Measurements from ENCODE around the gene RGS3. TPM values are rescaled to one million over a fixed set of nuclear protein-coding genes. Genes with fewer than 3 reads are reported as not detected.

Gene RGS3
- total and polyA plus RNA-seq, 10 of the 15 experiments (the other 5 are each of a cell fraction or from before 2014, with no cell fraction given): 2.9 to 138 (median 28.8) TPM

DNA sequence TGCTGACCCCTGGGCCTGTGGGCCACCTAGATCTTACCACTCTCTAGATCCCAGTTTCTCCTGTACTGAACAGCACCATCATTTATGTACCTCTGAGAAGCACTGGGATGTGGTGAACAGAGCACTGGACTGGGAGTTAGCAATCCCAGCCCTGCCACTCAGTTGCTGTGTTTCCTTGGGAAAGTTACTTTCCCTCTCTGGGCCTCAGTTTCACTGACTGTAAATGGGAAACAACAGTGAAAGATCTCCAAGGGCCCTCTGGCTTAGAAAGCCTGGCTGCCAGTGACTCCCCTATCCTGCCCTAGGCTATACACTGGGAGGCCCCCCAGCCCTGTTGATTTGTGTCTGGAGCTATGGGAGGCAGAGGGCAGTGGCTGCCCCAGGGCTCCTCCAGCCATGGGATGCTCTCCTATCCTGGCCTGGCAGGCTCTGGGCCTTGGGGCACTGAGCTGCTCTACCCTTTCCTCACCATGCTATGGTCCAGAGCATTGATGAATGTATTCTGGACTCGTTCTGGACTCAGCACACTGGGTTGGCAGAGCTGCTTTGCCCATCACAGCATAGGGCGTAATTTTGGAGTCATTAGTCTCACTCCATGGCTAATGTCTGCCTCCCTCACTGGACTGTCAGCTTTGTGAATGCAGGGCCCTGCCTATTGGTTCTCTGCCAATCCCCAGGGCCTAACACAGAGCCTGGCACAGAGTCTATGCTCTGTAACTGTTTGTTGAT lies 99.3 kb downstream of the RGS3 start:
- ATAC-seq (no peak), FAIRE-seq (peak; percentile 7), DNase-seq (ENCODE audit: low read depth, low spot score) (no peak)
- WGBS (ENCODE audit: insufficient coverage, insufficient replicate concordance, low lambda C conversion rate, missing lambda C conversion rate): 46% methylated on average over 2 of the region's 2 CpGs
- Histone ChIP-seq H4K20me1 (ENCODE audit: control insufficient read depth, insufficient read depth) (peaks cover 3% of the 10 kb centered on the region; the same call in 1 of the 2 replicates), H3K79me2 (ENCODE audit: control insufficient read depth, insufficient read depth, low read length) (peaks cover 4% of the 10 kb centered on the region), H3K9ac (ENCODE audit: control insufficient read depth, insufficient read depth, low read length) (no peak overlapping the region), H3K4me2 (ENCODE audit: control insufficient read depth, insufficient read depth) (no peak overlapping the region), H3K9me3 (replicated peaks; ENCODE audit: control insufficient read depth, insufficient read depth, low read length) (no peaks in the 10 kb centered on the region), H3K4me3 (no peak overlapping the region), H3K36me3 (ENCODE audit: control insufficient read depth in 2 of 2, insufficient read depth in 2 of 2, low read length in 1 of 2) (peaks cover 13 to 17% of the 10 kb centered on the region in 2 experiments; a peak in 3 of 4 replicates), H3K27ac (ENCODE audit: control insufficient read depth, insufficient read depth) (no peak overlapping the region), H3K27me3 (replicated peaks in 1 of 2; ENCODE audit: control insufficient read depth in 2 of 2, insufficient read depth in 2 of 2, low read length in 1 of 2) (no peaks in the 10 kb centered on the region), H2AFZ (ENCODE audit: control insufficient read depth, low read depth, low read length) (no peak overlapping the region), H3K4me1 (ENCODE audit: control insufficient read depth, insufficient read depth, low read length) (peaks cover 17% of the 10 kb centered on the region)
- in situ Hi-C loops (cut with MboI) (no loop called here), intact Hi-C loops (cut with micrococcal nuclease; ENCODE audit: unreplicated experiment) (no loop called here)
- TF ChIP-seq PAX8 (IDR thresholded peaks at IDR 0.05) (no peak), SMARCA5 (IDR thresholded peaks at IDR 0.05) (peak; percentile 40; the same call in 1 of the 2 replicates), TBL1XR1 (IDR thresholded peaks at IDR 0.05; ENCODE audit: low read depth, low read length) (no peak), NR2F1 (conservative IDR thresholded peaks at IDR 0.05) (no peak)
- ChIA-PET CTCF (interaction anchor here (0.7 to 4.3 kb wide), 6 partner anchors 11 to 116 kb away, joined by 3 to 35 read pairs (median 5); no protein-coding TSS in a partner anchor), POLR2A (interaction anchor here (1.2 to 5.3 kb wide), 5 partner anchors 15 to 114 kb away, joined by 3 to 62 read pairs (median 15); no protein-coding TSS in a partner anchor), SMC1A (ENCODE audit: uncharacterized antibody, unreplicated experiment) (interaction anchor here (0.6 to 4.5 kb wide), 6 partner anchors 12 to 115 kb away, joined by 3 to 37 read pairs (median 3); no protein-coding TSS in a partner anchor), RAD21 (ENCODE audit: unreplicated experiment) (interaction anchor here (1.0 to 4.4 kb wide), 5 partner anchors 13 to 45 kb away, joined by 3 to 36 read pairs (median 28); no protein-coding TSS in a partner anchor)
- no TSS peak for BruUV-seq (replicated peaks)

DNA sequence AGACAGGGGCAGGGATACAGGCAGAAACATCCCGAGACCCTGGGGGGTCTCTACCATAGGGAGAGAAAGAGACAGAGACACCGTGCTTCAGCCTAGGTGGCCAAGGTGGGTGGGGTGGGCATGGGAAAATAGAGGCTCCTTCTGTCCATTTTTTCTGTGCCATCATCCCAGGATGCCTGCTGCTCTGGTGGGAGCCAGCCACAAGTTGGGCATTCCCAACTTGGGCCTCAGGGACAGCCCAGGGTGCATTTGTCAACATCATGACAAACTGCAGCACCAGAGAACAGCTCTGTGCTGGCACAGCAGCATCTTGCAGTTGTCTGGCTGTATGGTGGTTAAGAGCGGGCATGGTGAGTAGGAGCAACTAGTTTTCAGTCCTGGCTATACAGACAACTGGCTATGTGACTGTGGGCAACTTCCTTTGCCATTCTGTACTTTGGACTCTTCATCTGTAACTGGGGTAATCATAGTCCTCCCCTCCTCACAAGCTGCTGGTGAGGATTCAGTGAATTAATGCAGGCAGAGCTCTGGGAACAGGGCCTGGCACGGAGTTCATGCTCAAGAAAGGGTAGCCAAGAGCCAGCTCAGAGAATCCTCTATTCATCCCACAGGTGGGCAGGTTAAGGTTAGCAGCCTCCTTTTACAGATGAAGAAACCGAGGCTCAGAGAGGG lies 100.4 kb downstream of the RGS3 start:
- POLR2A ChIA-PET: interaction anchor here (1.1 to 5.3 kb wide), 6 partner anchors 14 to 115 kb away, joined by 3 to 62 read pairs (median 10); no protein-coding TSS in a partner anchor
- no peak overlapping the region for H3K27ac ChIP-seq (ENCODE audit: control insufficient read depth, insufficient read depth)
- H3K9me3 ChIP-seq (replicated peaks; ENCODE audit: control insufficient read depth, insufficient read depth, low read length): no peaks in the 10 kb centered on the region
- TF ChIP-seq SIX5 (IDR thresholded peaks at IDR 0.05; ENCODE audit: low read depth, low read length, severe bottlenecking): no peak
- TF ChIP-seq, protein P1, sequence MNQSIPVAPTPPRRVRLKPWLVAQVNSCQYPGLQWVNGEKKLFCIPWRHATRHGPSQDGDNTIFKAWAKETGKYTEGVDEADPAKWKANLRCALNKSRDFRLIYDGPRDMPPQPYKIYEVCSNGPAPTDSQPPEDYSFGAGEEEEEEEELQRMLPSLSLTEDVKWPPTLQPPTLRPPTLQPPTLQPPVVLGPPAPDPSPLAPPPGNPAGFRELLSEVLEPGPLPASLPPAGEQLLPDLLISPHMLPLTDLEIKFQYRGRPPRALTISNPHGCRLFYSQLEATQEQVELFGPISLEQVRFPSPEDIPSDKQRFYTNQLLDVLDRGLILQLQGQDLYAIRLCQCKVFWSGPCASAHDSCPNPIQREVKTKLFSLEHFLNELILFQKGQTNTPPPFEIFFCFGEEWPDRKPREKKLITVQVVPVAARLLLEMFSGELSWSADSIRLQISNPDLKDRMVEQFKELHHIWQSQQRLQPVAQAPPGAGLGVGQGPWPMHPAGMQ (IDR thresholded peaks at IDR 0.05; ENCODE audit: borderline replicate concordance): no peak
- TF ChIP-seq MXI1 (IDR thresholded peaks at IDR 0.05; ENCODE audit: low read depth, low read length): no peak
- TF ChIP-seq RAD21 (IDR thresholded peaks at IDR 0.05; ENCODE audit: insufficient read depth, low read depth, low read length): no peak
- no peak for TF ChIP-seq SREBF1 (IDR thresholded peaks at IDR 0.05; ENCODE audit: low read length)
- no peak for TF ChIP-seq CBFB (IDR thresholded peaks at IDR 0.05; ENCODE audit: low read depth)
- TF ChIP-seq ZNF274 (IDR thresholded peaks at IDR 0.05; ENCODE audit: insufficient read depth, insufficient read length): no peak
- no peak for TF ChIP-seq ZNF207 (IDR thresholded peaks at IDR 0.05; ENCODE audit: borderline replicate concordance)

More for the DNA sequence above, 100.4 kb downstream of the RGS3 start:
- no peak; the same call in 2 of the 3 replicates for ATAC-seq
- no peaks in the 10 kb centered on the region for H3K27me3 ChIP-seq (replicated peaks in 1 of 2; ENCODE audit: control insufficient read depth in 2 of 2, insufficient read depth in 2 of 2, low read length in 1 of 2)
- ChIA-PET CTCF (interaction anchor here (0.8 to 4.3 kb wide), 11 partner anchors 9 to 117 kb away, joined by 3 to 35 read pairs (median 4); no protein-coding TSS in a partner anchor), SMC1A (ENCODE audit: uncharacterized antibody, unreplicated experiment) (interaction anchor here (0.6 to 4.5 kb wide), 12 partner anchors 9 to 94 kb away, joined by 3 to 37 read pairs (median 5); no protein-coding TSS in a partner anchor), RAD21 (ENCODE audit: unreplicated experiment) (interaction anchor here (3.6 to 4.4 kb wide), 4 partner anchors 15 to 46 kb away, joined by 23 to 36 read pairs (median 30); no protein-coding TSS in a partner anchor)
- no peak overlapping the region for H3K4me2 ChIP-seq (ENCODE audit: control insufficient read depth, insufficient read depth)
- H3K9ac ChIP-seq (ENCODE audit: control insufficient read depth, insufficient read depth, low read length): no peak overlapping the region
- peaks cover 3% of the 10 kb centered on the region; the same call in 1 of the 2 replicates for H4K20me1 ChIP-seq (ENCODE audit: control insufficient read depth, insufficient read depth)
- no peak for DNase-seq (ENCODE audit: low read depth, low spot score)
- intact Hi-C loops (cut with micrococcal nuclease; ENCODE audit: unreplicated experiment): no loop called here
- no TSS peak for BruUV-seq (replicated peaks)
- 73% methylated on average over 5 of the region's 5 CpGs for WGBS (ENCODE audit: insufficient coverage, insufficient replicate concordance, low lambda C conversion rate, missing lambda C conversion rate)
- H2AFZ ChIP-seq (ENCODE audit: control insufficient read depth, low read depth, low read length): no peak overlapping the region
- H3K4me3 ChIP-seq: no peak overlapping the region
- peak; percentile 47 for FAIRE-seq
- in situ Hi-C loops (cut with MboI): no loop called here
- H3K36me3 ChIP-seq (ENCODE audit: control insufficient read depth in 2 of 2, insufficient read depth in 2 of 2, low read length in 1 of 2): peaks cover 14 to 17% of the 10 kb centered on the region in 2 experiments; a peak in 3 of 4 replicates
- H3K4me1 ChIP-seq (ENCODE audit: control insufficient read depth, insufficient read depth, low read length): peaks cover 17% of the 10 kb centered on the region
- peaks cover 4% of the 10 kb centered on the region for H3K79me2 ChIP-seq (ENCODE audit: control insufficient read depth, insufficient read depth, low read length)

Data from GM12878 (cell line).